Activated T-helper 9 cell treated with anti-CD3 and anti-CD28 coated beads, Interleukin-2, amount 50 U/mL, for 16 hours (primary cell): ENCODE data around the gene LMAN1L.

Experiments
- DNase-seq: peaks from one replicate; pipeline ENCODE4 v3.0.0-alpha.2; 2020; ENCODE audit warnings: low read depth

The LMAN1L gene

DNA sequence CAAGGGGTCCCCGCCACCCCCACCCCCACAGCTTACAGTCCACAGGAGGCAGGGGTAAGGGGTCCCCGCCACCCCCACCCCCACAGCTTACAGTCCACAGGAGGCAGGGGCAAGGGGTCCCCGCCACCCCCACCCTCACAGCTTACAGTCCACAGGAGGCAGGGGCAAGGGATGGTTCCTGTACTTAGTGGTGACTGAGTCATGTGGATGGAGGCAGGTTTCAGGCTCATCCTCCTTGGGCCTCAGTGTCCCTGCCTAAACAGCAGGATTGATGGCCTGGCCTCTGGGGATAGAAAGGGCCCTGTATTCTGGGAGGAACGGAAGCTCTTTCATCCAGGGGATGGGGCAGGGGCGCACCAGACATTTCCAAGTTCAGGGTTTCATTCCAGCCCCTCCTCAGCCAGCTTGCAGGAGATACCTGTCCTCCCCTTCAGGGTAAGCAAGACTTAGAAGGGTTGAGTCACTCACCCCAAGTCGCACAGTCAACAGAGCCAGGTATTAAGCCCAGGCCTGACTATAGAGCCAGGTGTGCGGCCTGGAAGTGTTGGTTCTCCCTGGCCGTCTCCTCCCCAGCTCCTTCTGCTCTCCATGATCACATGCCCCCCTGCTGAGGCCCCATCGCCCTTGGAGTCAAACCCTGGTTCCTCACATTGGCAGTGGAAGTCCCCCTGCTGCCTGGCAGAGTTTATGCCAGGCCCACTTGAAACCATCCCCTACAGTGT is 18.2 kb upstream of the LMAN1L start:
- DNase-seq, result no peak

DNA sequence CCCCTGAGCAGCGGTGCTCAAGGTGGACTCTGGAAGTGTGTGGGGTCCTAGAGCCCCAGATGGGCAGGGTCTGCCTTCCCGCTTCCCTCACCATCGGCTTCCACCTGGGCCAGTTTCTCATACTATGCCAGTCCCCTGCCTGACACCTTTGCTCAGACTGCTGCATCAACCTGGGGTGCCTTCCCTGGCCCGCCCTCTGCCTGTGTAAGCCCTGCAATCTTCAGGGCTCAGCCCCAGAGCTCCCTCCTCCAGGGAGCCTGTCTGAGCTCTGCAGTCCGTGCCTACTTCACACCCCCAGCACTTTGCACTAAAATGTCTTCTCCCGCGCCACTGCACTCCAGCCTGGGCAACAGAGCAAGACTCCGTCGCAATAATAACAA is 17.7 kb upstream of the LMAN1L start:
- no peak for DNase-seq

DNA sequence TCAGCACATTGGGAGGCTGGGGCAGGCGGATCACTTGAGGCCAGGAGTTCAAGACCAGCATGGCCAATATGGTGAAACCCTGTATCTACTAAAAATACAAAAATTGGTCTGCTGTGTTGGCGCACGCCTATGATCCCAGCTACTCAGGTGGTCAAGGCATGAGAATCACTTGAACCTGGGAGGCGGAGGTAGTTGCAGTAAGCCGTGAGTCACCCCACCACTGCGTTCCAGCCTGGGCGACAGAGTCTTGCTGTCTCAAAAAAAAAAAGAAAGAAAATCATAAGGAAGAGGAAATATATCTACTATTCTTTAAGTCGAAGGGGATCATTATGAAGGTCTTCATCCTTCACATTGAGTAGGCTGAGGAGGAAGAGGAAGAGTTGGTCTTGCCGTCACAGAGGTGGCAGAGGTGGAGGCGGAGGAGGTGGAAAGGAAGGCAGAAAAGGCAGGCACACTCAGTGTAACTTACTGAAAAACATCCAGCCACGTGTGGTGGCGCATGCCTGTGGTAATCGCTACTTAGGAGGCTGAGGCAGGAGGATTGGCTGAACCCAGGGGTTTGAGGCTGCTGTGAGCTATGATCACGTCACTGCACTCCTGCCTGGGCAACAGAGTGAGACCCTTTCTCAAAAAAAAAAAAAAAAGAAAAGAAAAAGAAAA is 16.5 kb upstream of the LMAN1L start:
- DNase-seq, result no peak

DNA sequence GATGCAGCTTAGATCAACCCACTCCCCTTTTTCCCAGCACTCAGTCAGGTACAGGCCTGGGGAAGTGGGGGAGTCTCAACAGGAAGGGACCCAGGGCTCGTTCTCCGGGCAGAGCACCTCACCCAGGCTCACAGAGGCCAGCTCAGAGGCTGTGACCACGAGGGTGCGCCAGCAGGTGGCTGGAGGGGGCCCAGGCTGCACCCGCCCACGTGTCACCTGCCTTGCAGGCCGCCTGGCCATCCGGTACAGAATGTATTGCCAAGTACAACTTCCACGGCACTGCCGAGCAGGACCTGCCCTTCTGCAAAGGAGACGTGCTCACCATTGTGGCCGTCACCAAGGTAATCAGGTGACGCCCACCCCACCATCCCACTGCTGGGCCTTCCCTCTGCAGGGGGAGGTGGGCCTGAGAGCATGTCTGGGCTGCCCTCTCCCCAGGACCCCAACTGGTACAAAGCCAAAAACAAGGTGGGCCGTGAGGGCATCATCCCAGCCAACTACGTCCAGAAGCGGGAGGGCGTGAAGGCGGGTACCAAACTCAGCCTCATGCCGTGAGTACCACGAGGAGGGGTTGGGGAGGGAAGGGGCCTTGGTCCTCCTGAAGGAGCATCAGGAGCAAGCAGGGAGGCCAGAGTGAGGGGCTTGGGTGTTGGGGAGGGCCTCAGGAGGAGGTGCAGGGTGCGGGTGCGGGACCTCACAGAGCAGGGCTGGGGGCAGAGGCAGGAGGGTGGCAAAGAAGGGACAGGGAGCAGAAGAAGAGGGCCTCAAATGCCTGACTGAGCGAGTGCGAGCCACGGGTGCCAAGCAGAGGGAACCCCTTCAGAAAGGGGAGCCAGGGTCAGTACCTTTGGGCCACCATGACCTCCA is 14.0 kb upstream of the LMAN1L start:
- no peak for DNase-seq

DNA sequence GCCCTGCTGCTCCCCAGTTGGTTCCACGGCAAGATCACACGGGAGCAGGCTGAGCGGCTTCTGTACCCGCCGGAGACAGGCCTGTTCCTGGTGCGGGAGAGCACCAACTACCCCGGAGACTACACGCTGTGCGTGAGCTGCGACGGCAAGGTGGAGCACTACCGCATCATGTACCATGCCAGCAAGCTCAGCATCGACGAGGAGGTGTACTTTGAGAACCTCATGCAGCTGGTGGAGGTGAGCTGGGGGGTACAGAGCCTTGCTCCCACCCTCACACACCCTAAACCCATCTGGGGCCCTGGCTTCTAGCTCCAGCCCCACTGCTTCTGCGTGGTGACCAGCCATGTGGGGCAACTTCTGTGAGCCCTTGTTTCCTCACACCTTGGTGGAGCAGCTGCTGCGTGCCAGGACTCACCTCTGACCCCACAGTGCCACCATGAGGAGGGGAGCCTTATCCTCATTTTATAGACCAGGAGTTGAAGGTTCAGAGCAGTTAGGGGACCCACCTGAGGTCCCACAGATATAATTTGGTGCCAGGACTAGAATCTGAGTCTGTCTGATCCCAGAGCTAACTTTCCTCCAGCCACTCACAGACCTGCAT is 13.3 kb upstream of the LMAN1L start:
- DNase-seq, result no peak

DNA sequence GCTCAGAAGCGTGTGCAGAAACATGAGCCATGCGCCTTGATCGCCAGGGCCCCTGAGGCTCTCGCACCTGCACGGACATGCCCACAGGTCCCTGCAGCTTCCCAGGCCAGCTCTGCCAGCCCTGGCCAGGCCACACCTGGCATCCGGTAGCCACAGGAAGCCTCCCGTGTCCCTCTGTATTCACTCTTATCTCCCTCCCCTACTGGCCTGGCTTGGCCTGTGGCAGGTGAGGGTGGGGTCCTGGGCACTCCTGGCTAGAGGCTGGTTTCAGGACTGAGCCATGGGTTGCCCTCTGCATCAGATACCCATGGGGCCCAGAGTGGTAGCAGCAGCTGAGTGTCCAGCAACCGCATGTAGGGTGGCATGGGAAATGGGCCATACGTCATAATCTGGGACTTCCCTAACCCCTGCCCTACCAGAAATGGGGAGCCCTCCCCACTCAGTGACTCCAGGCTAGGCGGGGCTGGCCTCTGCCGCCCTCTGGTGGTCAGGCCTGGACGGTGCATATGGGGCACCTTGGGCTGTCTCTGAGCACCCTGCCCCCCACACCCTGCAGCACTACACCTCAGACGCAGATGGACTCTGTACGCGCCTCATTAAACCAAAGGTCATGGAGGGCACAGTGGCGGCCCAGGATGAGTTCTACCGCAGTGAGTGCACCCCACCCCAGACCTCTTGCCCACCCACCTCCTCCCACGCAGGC is 12.6 kb upstream of the LMAN1L start:
- DNase-seq, result peak; percentile 81

DNA sequence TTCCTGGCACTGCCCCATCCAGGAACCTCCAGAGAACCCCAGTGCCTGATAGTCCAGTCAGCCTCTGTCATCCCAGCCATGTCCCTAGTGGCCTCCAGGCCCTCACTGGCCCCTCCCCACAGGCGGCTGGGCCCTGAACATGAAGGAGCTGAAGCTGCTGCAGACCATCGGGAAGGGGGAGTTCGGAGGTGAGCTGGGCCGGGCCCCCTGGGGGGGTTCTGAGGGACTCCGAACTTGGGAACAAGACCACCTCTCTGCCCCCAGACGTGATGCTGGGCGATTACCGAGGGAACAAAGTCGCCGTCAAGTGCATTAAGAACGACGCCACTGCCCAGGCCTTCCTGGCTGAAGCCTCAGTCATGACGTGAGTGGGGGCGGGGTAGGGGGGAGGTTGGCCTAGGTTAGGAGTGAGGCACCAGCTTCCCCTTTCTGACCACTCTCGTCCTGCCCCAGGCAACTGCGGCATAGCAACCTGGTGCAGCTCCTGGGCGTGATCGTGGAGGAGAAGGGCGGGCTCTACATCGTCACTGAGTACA is 12.0 kb upstream of the LMAN1L start:
- no peak for DNase-seq

DNA sequence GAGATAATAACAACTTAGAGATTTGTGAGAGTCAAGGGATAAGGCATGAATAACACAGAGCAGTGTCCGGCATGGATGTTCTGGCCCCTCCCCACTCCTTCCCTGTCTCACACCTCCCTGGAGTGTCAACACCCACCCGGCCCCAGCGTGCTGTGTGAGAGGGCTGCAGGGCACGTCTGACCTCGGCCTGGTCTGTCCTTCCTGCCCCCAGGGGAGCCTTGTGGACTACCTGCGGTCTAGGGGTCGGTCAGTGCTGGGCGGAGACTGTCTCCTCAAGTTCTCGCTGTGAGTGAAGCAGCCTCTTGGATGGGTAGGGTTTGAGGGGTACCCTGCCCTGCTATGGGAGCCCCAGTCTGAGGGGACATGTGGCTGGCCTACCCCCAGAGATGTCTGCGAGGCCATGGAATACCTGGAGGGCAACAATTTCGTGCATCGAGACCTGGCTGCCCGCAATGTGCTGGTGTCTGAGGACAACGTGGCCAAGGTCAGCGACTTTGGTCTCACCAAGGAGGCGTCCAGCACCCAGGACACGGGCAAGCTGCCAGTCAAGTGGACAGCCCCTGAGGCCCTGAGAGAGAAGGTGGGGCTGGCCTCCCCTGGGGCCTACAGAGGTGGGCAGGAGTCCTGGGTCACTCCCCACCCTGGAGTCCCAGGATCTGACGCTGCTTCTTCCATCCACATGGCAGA is 11.2 kb upstream of the LMAN1L start:
- DNase-seq, result no peak

DNA sequence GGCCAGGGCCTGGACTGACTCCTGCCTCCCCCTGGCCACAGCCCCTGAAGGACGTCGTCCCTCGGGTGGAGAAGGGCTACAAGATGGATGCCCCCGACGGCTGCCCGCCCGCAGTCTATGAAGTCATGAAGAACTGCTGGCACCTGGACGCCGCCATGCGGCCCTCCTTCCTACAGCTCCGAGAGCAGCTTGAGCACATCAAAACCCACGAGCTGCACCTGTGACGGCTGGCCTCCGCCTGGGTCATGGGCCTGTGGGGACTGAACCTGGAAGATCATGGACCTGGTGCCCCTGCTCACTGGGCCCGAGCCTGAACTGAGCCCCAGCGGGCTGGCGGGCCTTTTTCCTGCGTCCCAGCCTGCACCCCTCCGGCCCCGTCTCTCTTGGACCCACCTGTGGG is 10.3 kb upstream of the LMAN1L start:
- DNase-seq, result no peak

DNA sequence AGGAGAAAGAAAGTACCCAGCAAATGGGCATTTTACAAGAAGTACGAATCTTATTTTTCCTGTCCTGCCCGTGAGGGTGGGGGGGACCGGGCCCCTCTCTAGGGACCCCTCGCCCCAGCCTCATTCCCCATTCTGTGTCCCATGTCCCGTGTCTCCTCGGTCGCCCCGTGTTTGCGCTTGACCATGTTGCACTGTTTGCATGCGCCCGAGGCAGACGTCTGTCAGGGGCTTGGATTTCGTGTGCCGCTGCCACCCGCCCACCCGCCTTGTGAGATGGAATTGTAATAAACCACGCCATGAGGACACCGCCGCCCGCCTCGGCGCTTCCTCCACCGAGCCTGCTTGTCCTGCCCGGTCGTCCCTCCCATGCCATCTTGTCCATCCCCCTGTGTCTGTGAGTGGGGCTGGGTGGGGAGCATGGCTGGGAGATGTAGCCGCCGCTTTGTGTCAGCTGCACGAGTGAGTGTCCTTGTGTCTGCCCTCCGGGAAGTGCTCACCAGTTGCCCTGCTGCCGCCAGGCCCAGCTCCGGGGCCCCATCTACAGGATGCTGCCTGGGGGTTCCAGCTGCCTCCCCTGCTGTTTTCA is 9.7 kb upstream of the LMAN1L start:
- DNase-seq, result no peak

DNA sequence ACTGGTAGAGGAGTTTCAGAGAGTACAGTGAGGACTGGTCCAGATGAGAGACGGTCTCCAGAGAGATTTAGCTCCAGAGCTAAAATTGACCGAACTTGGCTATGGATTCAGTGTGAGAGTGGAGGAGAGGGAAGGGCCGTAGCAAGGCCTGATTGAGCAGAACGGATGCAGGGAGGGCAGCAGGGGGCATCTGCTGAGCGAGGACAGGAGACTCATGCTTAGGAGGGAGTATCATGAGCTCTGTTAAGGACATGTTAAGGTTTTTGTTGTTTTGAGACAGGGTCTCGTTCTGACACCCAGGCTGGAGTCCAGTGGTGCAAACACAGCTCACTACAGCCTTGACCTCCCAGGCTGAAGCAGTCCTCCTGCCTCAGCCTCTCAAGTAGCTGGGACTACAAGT is 7.7 kb upstream of the LMAN1L start:
- DNase-seq, result no peak

DNA sequence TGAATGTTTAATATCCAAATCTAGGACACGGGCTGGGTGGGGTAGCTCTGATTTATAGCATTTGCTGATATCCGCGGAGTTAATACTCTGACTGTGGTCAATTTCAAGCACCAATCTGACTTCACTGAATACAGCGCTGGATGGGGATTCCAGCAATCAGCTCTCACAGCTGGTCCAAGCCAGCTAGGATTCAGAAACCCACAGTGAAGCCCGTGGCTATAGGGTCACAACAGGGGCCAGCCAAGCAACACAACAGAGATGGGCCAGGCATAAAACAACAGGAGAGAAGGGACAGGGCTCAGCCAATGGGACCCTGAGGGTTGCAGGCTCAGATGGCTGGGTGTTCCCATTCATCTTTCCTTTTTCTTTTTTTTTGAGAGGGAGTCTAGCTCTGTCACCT is 5.4 kb upstream of the LMAN1L start:
- no peak for DNase-seq

DNA sequence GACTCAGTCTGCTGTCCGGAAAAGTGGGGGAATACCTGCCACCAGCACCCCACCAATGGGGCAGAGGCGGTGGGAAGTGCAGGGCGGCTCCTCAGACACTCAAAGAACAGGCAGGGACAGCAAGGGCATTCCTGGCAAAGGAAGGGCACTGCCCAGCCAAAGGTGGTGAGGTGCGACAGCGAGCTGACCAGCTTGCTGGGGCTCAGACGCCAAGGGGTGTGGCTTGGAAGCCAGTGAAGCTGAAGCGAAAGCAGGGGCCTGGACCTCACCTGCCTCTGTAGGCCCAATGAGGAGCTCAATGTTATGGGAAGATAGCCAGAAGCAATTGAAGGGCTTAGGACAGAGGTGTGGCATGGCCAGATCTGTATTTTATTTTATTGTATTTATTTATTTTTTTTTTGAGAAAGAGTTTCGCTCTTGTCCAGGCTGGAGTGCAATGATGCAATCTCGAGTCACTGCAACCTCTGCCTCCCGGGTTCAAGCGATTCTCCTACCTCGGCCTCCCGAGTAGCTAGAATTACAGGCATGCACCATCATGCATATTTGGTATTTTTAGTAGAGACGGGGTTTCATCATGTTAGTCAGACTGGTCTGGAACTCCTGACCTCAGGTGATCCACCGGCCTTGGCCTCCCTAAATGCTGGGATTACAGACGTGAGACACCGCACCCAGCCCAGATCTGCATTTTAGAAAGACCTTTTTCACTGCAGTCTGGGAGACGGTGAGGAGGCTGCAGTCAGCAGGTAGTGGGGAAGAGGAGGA is 4.4 kb upstream of the LMAN1L start:
- DNase-seq, result no peak

DNA sequence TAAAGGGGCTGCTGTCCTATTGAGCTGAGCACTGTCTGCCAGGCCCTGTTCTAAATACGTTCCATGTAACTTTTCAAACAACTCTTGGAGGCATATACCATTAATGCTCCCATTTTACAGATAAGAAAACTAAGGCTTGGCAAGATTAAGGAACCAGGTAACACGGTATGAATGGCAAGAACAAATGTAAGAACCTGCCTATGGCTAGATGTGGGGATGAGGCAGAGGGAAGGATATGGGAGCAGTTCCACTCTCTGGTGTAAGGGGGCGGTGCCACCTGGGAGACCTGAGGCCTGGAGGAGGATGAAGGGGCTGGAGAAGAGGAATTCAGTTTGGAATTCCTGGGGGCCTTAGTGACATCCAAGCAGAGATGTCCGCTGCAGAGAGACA is 3.8 kb upstream of the LMAN1L start:
- no peak for DNase-seq

DNA sequence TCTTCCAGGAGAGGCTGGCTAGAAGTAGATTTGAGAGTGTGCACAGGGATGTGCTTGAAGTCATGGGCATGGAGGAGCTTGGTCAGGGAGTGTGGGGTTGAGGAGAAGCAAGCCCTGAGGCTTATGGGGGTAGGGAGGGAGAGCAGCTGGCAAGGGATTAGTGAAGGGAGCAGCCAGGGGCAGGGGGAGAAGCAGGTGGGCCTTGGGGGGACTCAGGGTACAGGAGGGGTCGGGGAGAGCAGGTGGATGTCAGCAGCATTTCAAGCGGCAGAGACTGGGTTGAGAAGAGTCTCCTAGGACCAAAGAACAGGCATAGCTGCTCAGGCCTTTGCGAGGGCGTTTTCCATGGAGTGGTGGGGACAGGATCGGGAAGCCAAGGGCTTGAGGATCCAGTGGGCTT is 3.4 kb upstream of the LMAN1L start:
- no peak for DNase-seq

DNA sequence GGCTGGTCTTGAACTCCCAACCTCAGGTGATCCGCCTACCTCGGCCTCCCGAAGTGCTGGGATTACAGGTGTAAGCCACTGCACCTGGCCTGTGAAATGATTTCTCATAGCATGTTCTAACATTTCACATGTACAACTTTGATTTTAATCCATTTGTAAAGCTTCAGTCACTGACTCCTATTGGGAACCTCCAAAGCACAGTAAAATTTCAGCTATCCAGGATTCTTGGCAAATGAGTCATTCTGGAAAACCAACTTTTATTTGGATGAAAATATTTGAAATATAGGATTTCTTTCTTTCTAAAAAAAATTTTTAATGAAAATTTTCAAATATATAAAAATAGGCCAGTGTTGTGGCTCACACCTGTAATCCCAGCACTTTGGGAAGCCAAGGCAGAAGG is 2.7 kb upstream of the LMAN1L start:
- no peak for DNase-seq

DNA sequence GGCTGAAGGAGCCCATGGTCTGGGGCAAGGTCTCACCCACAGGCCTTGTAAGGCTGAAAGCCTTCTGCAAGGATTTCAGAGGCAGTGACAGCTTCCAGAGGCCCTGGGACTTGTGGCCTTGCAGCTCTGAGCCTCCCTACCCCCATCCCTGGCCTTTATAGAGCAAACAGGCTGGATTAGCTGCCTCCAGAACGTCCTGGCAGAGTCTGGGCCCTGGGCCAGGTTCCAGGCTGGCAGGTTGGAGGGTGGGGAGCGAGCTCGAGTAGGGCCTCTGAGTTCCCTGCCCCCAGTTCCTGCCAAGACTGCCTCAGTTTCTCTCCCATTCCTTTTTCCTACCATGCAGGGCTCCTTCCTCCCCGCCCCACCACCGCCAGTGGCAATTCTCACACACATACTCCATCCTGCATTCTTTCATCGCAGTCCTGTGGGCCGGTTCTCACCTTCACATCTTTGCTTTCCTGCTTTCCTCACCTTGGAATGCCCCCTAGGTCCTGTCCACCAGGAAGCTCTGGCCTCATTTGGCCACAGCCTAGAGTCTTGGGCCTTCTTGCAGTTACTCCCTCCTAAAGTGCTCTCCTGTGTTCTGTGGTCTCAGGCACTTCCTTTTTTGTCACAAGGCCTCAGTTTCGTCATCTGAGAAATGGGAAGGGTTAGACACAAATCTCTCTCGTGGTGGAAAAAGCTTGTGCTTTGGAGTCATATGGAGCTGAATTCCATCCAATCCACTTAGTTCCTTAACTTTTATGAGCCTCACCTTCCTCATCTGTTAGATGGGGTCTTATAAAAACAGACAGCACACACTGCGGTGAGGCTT is 2.7 kb downstream of the LMAN1L start:
- DNase-seq, result no peak

DNA sequence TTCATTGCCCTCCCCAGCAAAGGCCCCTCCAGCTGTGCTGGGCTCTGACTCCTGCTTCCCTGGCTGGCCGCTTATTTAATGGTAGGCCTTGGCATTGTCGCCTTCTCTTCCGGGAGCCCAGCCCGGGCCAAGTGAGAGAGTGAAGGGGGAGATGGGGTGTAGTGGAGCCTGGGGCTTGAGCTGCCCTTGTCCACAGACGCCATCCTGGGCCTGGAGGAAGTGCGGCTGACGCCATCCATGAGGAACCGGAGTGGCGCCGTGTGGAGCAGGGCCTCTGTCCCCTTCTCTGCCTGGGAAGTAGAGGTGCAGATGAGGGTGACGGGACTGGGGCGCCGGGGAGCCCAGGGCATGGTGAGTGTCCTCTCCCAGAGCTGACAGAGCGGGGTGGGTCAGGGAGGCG is 3.3 kb downstream of the LMAN1L start:
- DNase-seq, result no peak
